ENCODE results near the gene HEMGN. TPM values are rescaled to one million over a fixed set of nuclear protein-coding genes. Genes with fewer than 3 reads are reported as not detected.
"Not testable (repeated sequence)": the region's sequence is repeated elsewhere in the genome, so short reads cannot be mapped to it uniquely, and the experiment has no call there.

The HEMGN gene
- total and polyA plus RNA-seq, 2 of the 4 experiments (the other 2 are of a cell fraction), result not detected

- no peak for TF ChIP-seq USF2 (IDR thresholded peaks at IDR 0.05; ENCODE audit: low read depth, low read length)
Observed at GRCh38 chr9:97978371-97979130, 40.6 kb upstream of the HEMGN start (continued).

- H2BK120ac ChIP-seq (ENCODE audit: low read depth, low read length); POLR2A ChIA-PET (ENCODE audit: unreplicated experiment); H4K91ac ChIP-seq (ENCODE audit: insufficient read depth, low read depth, low read length); in situ Hi-C loops (cut with MboI; ENCODE audit: low sequenced_read_pairs); H3K9ac ChIP-seq (ENCODE audit: low read depth, low read length); H4K20me1 ChIP-seq (ENCODE audit: insufficient read depth, low read length); BruUV-seq (replicated peaks); H3K23ac ChIP-seq (ENCODE audit: low read depth, low read length); H3K14ac ChIP-seq (replicated peaks; ENCODE audit: low read depth, low read length); H3K27ac ChIP-seq (ENCODE audit: insufficient read depth, low read length); H2AK9ac ChIP-seq (replicated peaks; ENCODE audit: low read depth, low read length, poor library complexity); H3K4me3 ChIP-seq (ENCODE audit: insufficient read depth, low read depth, low read length); H3K9me1 ChIP-seq (ENCODE audit: insufficient read depth, low read length); H3K4me2 ChIP-seq (ENCODE audit: low read depth, low read length); H2AK5ac ChIP-seq (ENCODE audit: low read depth, low read length); CTCF ChIA-PET; H3K79me1 ChIP-seq (ENCODE audit: low read depth in 1 of 2, low read length in 2 of 2); H3K27me3 ChIP-seq (ENCODE audit: control insufficient read depth, insufficient read depth, low read length); intact Hi-C loops (cut with micrococcal nuclease); H3K18ac ChIP-seq (ENCODE audit: low read depth, low read length); H2BK5ac ChIP-seq (ENCODE audit: low read depth, low read length, poor library complexity, severe bottlenecking); H3K9me3 ChIP-seq (ENCODE audit: control insufficient read depth, insufficient read depth, low read length); H2BK20ac ChIP-seq (ENCODE audit: low read depth, low read length); ATAC-seq (ENCODE audit: low read depth); DNase-seq; H4K5ac ChIP-seq (ENCODE audit: low read depth, low read length); H3K4me1 ChIP-seq (ENCODE audit: control insufficient read depth, insufficient read depth, low read length); H2BK15ac ChIP-seq (ENCODE audit: low read depth, low read length); dilution Hi-C loops (cut with HindIII; ENCODE audit: low sequenced_read_pairs, unreplicated experiment); H3K56ac ChIP-seq (ENCODE audit: extremely low read depth, insufficient read depth, low read length); H2AFZ ChIP-seq (replicated peaks; ENCODE audit: low read length, poor library complexity); H4K8ac ChIP-seq (ENCODE audit: low read depth in 2 of 2, low read length in 2 of 2); H3K4ac ChIP-seq (ENCODE audit: low read depth, low read length); H3K36me3 ChIP-seq (ENCODE audit: control insufficient read depth, insufficient read depth, low read length): not testable (repeated sequence)
- 85% methylated on average over 8 of the region's 10 CpGs; no CpG with 5 or more reads in 1 of the 2 experiments for WGBS, 2 experiments (ENCODE audit: extremely low coverage in 2 of 2, insufficient read length in 1 of 2)
Observed at GRCh38 chr9:97976633-97977032, 38.7 kb upstream of the HEMGN start.
